GM19438 (cell line): ENCODE measurements around the gene P2RX6.
"Not testable (repeated sequence)": the region's sequence is repeated elsewhere in the genome, so short reads cannot be mapped to it uniquely, and the experiment has no call there.

Experiments
- ATAC-seq: cut with Tn5 transposase; IDR thresholded peaks from one replicate; pipeline ENCODE4 v1.9.1; 2021; ENCODE audit warnings: low read depth; ENCODE audit not compliant: unreplicated experiment

The P2RX6 gene

DNA sequence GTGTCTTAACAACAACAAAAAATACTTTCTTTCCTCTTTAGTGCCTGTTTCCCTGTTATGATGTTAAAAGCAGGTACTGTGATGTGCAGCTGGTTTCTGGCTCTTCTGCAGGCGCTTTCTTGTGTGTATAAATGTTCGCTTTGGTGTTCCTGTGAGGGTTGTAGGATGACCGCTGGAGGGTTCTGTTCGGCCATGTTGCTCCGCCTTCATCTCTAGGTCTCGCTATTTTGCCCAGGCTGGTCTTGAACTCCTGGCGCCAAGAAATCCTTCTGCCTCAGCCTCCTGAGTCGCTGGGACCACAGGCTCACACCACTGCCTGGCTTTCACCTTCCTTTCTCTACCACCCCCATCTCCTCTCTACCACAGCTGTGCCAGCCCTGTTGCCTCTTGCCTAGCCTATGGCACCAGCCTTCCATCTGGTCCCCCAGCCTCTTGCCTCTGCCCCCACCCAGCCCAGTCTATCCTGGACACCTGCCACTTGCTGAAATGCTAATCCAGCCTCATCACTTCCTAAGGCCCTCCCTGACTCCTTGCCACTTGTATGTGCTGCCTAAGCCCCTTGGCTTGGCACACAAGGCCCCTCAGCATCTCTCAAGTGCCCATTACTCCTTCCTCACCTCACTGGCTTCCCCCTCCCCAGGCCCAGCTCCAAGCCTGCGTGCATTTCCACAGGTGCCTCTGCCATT is 36.3 kb downstream of the P2RX6 start:
- no peak for ATAC-seq

DNA sequence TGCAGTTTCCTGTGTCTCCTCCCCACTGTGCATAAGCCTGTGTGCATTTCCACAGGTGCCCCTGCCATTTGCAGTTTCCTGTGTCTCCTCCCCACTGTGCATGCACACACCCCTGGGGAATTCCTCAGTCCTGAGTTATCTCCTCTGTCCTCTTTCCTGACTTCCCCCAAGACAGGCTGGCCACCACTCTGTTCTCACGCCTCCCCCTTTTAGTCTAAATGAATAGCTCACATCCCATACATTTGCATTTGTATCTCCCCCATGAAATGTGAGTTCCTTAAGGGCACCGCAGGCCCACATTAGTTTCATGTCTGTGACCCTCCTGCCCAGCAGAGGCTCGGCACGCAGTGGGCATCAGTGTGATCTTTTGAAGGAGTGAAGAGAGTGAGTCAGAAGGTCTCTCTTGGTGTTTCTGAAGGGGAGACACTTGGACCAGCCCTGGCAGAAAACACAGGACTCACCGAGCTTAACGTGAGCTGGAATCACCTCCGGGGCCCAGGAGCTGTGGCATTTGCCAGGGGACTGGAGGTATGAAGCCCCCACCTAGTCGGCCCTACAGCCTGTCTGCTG is 37.0 kb downstream of the P2RX6 start:
- no peak for ATAC-seq

DNA sequence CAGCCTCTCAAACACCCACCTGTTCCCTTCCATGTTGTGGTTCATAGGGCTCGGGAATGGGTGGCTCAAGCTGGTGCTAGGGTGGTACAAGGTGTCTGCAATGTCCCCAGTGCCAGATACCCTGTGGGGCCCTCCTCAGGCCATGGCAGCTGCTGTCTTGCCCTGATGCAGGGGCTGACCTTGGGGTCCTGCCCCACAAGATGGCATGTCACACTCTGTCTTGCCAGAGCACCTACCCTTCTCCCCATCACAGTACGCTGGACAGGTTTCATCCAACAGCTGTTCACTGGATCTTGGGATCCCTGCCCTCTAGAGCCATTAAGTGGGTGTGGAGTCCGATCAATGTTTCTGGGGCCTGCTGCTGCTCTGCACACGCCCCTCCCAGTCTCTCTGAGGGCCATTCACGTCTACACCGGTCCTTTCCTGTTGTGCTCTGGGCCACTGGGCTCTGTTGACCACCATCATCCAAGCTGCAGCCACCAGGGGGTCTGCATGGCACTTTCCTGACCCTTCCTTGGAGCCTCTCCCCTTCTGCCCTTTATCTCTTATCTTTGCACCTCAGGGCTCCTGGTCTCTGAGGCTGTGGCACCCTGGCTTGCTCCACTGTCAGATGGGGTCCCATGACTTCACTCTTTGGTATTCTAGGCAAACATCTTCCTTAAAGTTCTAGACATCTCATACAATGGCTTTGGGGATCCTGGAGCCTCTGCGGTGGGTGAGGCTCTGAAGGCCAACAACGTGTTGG is 37.9 kb downstream of the P2RX6 start:
- ATAC-seq = no peak

DNA sequence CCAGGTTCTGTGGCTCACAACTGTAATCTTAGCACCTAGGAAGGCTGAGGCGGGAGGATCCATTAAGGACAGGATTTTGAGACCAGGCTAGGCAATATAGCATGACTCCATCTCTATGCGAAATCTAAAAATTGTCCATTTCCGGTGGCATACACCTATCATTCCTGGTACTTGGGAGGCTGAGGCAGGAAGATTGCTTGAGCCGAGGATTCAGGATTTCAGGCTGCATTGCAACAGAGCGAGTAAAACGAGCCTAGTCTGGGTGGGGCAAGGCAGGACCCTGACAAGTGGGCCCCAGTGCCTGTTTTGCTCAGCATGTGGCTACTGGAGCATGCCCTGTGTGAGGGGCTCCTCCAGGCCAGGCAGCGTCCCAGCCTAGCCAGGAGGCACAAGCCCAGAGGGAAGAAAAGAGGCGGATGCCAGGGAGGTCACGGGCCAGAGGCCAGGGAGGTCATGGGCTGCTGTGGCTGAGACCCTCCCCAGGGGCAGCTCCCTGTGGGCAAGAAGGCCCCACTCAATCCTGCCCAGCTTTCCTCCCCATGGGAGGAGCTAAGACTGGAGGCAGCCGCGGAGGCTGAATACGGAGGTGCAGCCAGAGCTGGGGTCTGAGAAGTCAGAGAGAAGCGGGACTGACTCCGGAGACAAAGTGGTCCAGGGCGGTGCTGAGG is 39.2 kb downstream of the P2RX6 start:
- no peak for ATAC-seq

DNA sequence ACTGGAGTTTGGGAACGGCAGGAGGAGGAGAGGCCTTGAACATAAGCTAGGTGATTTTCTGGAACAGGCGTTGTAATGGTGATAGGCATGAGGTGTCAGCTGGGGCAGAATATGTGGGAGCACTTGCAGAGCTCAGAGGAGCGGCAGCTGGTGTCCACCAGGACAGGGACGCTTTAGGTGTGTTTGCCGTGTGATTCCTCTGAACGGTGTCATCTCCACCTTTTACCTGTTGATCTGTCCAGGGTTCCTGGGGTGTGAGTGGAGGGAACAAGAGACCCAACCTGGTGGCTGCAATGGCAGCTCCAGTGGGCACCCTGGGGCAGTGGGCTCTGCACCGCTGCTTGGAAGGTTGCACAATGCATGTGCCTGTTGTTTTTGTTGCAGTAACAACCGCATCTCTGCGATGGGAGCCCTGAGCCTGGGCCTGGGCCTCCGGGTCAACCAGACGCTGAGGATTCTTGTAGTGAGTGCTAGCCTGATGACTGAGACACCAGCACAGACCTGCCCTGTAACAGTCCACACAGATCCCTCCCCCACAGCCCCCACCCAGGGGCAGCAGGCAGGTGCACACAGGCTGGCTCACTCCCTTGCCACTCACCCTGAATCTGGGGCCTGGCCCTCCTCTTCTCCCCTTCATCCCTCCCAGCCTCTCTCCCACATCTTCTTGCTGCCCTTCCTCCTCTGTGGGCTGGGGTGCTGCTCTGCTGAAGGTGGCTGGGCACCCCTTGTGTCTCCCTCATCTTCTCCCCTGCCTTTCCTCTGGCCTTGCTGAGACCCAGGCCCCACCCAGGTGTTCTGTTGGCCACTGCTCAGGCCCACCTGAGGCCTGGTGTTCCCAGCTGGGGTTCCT is 40.0 kb downstream of the P2RX6 start:
- ATAC-seq = no peak

DNA sequence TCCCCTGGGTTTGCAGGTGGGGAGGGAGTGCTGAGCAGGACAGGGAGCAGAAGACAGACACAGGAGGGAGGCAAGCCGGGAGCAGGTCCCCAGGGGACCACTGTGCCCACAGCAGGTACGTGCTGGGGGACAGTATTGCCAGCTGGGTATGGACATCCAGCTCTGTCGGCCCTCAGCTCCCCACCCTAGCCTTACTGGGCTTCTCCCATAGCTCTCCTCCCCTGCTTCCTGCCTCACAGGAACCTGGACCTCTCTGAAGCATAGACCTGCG is 40.5 kb downstream of the P2RX6 start:
- ATAC-seq = no peak

DNA sequence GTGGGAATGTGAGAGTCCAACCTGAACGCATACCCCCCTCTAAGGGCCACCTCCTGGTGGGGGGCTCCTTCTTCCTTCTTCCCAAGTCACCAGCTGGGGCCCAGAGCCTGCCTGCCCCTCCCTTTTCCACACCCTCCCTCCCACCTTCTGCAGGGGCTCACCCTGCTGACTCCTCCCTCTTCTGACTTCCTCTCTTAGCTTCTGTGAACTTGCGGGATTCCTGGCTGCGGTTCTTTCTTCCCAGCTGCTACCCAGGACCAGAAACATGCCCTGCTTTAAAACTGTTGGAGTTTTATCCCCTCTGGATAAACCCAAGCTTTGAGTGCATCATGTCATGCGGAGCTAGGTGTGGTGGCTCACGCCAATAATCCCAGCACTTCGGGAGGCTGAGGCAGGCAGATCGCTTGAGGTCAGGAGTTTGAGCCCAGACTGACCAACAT is 40.9 kb downstream of the P2RX6 start:
- no peak for ATAC-seq

DNA sequence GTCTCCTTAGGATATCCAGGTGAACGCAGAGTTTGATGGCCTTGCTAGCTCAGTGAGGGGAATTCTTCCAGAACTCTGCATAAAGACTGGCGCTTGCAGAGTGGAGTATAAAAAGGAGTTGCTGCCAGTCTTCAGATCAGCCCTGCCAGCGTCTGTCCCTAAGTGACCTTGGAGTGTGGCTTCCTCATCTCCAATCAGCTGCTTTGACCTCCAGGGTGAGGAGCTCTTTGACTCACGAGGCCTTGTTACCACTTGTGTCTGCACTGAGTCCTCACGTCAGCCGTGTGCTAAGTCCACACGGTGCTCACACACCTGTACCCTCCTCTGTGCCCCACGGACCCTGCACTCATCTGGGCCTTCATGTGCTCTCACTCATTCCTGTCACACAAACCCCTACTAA is 45.4 kb downstream of the P2RX6 start:
- ATAC-seq = not testable (repeated sequence)

DNA sequence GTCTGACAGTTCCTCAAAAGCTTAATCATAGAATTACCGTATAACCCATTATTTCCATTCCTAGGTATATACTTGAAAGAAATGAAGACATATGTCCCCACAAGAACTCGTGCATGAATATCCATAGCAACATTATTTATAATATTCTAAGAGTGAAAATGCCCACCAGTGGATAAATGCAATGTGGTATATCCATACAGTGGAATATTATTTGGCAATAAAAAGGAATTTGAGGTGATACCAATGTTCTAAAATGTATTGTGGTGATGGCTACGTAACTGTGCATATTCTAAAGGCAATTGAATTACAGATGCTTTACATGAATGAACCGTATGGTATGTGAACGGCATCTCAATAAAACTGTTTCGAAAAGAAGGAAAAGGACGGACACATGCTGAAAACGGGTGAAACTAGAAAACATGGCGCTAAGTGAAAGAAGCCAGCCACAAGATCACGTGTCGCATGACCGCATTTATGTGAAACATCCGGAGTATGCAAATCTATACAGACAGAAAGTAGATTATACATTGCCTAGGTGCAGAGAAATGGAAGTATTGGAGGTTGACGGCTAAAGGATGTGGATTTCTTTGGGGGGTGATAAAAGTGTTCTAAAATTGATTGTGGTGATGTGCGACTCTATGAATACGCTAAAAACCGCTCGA is 46.8 kb downstream of the P2RX6 start:
- not testable (repeated sequence) for ATAC-seq

DNA sequence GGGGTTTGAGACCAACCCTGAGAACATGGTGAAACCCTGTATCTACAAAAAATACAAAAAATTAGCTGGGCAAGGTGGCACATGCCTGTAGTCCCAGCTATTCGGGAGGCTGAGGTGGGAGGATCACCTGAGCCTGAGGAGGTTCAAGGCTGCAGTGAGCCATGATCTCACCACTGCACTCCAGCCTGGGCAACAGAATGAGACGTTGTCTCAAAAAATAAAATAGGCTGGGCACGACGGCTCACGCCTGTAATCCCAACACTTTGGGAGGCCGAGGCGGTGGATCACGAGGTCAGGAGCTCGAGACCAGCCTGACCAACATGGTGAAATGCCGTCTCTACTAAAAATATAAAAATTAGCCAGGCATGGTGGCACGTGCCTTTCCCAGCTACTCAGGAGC is 49.5 kb downstream of the P2RX6 start:
- not testable (repeated sequence) for ATAC-seq

DNA sequence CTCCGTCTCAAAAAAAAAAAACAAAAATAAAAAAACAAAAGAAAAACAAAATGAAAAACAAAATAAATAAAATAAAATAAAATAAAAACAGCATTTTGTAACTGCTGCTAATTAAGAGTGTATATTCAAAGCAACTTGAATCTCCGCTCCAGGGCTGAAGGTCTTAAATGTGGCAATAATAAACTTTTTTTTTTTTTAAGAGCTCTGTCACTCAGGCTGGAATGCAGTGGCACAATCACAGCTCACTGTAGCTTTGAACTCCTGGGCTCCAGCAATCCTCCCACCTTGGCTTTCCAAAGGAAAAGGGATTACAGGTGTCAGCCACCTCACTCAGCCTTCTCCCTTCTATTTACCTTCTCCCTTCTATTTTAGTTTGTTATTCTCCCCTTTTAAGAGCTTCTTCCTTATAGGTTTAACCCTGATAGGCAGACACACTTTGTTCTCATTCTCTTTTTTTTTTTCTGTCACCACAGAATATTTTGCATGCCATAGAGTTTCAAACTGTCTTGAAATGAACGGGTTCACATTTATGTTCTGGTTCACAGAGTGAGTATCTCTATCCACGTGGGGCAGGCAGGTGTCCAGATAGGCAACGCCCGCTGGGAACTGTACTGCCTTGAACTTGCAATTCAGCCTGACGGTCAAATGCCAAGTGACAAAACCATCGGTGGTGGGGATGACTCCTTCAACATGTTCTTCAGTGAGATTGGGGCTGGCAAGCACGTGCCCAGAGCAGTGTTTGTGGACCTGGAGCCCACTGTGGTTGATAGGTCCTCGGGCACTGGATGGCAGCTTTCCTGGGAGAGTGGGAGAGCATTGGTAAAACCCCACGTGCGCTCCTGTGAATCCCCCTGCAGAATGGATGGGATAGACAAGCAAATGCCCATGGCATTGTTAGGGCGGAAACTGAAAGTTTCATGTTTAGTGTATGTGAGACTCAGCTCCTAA is 50.2 kb downstream of the P2RX6 start:
- ATAC-seq = no peak

DNA sequence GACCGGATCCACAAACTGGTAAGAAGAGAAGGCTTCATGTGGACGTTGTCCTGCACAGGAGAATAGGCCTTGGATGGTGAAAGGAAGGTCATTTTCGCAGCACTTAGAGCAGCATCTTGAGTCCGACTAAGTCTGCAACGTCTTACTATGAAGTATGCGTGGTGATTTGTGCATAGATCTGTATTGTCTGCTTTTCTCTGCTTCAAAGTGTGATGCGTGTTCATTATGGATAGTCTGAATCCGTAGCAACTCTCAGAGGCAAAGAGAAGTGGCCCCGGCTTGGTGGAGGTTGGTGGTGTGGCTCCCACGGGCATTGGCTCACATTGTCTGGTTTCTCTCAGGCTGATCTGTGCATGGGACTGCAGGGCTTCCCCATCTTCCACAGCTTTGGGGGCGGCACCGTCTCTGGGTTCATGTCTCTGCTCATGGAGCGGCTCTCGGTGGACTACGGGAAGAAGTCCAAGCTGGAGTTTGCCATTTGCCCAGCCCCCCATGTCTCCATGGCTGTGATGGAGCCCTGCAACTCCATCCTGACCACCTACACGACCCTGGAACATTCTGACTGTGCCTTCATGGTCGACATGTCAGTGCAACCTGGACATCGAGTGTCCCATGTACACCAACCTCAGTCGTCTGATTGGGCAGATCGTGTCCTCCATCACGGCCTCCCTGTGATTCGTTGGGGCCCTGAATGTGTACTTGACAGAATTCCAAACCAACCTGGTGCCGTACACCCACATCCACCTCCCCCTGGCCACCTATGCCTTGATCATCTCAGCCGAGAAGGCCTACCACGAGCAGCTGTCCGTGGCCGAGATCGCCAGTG is 52.3 kb downstream of the P2RX6 start:
- ATAC-seq = no peak

DNA sequence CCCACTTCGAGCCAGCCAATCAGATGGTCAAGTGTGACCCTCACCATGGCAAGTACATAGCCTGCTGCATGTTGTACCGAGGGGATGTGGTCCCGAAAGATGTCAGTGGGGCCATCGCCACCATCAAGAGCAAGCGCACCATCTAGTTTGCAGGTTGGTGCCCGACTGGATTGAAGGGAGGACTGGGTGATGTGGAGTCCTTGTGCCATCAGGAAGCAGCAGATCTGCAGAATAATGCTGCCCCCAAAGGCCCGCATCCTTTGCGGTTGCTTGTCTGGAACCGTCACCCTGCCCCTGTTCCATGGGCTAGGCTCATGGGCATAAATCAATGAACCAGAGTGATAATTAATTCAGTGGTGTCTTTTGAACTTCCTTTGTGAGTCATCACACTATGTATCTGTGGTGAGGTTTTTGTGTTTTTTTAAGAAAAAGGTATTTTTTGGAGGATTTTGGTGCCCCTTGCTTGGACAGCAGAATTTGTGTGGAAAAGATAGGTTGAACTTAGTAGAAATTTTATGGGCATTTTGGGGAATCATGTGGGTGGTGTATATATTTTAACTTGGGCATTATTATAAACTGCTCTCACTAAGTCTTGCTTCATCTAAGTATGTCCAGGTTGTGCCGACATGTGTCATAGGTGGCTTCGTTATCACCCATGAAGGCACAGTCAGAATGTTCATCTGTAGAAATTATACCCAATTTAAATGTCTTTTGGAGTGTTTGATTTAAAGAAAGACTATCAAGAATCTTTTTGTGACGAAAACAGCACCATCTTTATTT is 53.1 kb downstream of the P2RX6 start:
- no peak for ATAC-seq

DNA sequence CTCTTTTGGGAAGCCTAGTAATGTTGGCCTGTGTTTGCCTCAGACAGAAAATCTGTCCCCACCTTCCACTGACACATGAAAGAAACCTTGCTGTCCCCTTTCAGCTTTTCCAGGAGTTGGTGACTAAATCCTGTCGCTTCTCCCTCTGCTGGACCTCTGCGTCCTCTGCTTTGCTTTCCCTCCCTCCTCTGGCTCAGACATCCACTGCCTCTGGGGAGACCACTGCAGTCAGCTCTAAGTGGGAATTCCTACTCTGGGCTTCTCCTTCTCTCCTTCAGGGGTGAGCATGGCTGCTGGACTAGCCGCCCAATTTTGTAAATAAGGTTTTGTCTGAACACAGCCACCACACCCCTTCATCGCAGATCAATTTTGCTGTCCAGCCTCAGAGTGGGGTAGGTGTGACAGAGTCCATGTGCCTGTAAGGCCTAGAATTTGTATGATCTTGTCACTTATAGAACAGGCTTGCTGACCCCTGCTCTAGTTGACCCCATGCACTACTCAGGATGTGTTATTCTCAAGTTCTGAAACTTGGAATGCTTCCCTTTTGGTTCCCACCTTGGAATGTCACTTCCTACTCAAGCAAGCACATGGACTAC is 53.8 kb downstream of the P2RX6 start:
- no peak for ATAC-seq

DNA sequence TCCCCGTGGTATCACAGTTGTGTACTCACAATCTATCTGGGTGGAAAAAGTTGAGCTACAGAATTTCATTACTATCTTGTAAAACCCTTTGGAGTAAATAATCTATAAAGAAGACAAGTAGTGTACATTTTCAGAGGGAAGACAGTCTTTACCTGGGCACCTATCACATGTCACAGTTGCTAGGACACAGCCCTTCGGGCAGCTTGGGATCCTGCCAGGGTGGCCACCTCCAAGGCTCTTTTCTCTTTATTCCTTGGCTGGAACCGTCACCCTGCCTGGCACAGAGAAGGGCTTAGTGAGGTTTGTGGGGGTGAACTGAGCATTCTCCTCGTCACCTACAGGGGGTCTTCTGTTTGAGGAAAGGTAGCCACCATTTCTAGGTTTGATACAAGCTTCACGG is 54.4 kb downstream of the P2RX6 start:
- no peak for ATAC-seq

DNA sequence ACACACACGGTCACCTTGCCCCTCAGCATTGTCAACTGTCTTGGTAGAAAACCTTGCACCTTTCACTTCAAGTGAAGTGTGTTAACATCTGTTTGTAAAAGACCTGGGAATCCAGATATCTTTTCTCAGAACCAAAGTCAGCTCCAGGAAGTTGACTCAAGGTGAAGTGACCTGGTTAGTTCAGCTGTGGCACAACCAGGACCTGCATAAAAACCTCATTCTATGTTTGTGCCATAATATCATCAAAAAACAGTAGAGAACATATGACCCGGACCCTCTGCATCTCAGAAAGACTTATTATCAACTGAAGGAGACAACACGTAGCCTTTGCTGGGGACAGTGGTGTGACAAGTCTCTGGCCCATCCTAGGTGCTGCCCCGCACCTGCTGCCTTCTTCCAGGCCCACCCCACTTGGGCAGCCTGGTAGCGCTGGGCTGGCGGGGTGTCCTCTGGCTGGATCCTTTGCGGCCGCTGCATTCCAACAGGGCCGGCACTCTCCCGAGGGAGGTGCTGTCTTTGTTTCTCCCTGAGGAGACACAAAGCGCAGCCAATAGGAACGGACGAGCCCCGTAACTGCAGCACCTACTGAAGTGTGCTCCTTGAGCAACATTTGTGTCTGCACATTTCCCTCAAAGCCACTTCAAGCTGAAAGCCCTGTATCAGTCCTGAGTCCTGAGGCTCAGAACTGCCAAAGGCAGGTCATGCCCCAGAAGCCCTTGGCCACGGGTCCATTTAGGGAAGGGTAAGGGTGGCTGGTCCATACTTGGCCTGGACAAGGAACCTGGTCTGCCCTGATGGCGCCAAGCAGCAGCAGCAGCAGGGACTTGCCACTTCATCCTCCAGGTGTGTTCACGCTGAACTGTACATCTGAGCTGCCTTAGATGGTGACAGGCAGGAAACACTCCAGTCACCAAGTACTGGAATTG is 56.0 kb downstream of the P2RX6 start:
- no peak for ATAC-seq
